ENCODE data around the gene PRSS35.
"Not testable (repeated sequence)": the region's sequence is repeated elsewhere in the genome, so short reads cannot be mapped to it uniquely, and the experiment has no call there.

PRSS35 gene

GRCh38 chr6:83511901-83512681, at the start of gene PRSS35:
TSS of gene PRSS35 (plus strand) at chr6:83512534. CDS start at chr6:83523442, 10,908 bp downstream.
- peak; percentile 20 for DNase-seq (ENCODE audit: low read depth)

GRCh38 chr6:83463886-83464285, 48.4 kb upstream of the PRSS35 start:
- peak; percentile 2 for DNase-seq (ENCODE audit: low read depth)

- DNase-seq (ENCODE audit: low read depth) = no peak
Observed at GRCh38 chr6:83464381-83465140, 47.8 kb upstream of the PRSS35 start.

GRCh38 chr6:83466328-83466727, 46.0 kb upstream of the PRSS35 start:
- no peak for DNase-seq (ENCODE audit: low read depth)

GRCh38 chr6:83467620-83468036, 44.7 kb upstream of the PRSS35 start:
- DNase-seq (ENCODE audit: low read depth) = no peak

GRCh38 chr6:83470001-83470400, 42.3 kb upstream of the PRSS35 start:
- no peak for DNase-seq (ENCODE audit: low read depth)

GRCh38 chr6:83470587-83470986, 41.7 kb upstream of the PRSS35 start:
- no peak for DNase-seq (ENCODE audit: low read depth)

GRCh38 chr6:83472767-83473166, 39.6 kb upstream of the PRSS35 start:
- no peak for DNase-seq (ENCODE audit: low read depth)

- no peak for DNase-seq (ENCODE audit: low read depth)
Observed at GRCh38 chr6:83474309-83474708, 38.0 kb upstream of the PRSS35 start.

GRCh38 chr6:83476971-83477370, 35.4 kb upstream of the PRSS35 start:
- DNase-seq (ENCODE audit: low read depth) = no peak

GRCh38 chr6:83479389-83479788, 32.9 kb upstream of the PRSS35 start:
- no peak for DNase-seq (ENCODE audit: low read depth)

GRCh38 chr6:83480470-83480869, 31.9 kb upstream of the PRSS35 start:
- no peak for DNase-seq (ENCODE audit: low read depth)

GRCh38 chr6:83481938-83482337, 30.4 kb upstream of the PRSS35 start:
- DNase-seq (ENCODE audit: low read depth) = not testable (repeated sequence)

GRCh38 chr6:83488448-83488847, 23.9 kb upstream of the PRSS35 start:
- DNase-seq (ENCODE audit: low read depth) = no peak

GRCh38 chr6:83488861-83489260, 23.5 kb upstream of the PRSS35 start:
- DNase-seq (ENCODE audit: low read depth) = no peak

- DNase-seq (ENCODE audit: low read depth) = no peak
Observed at GRCh38 chr6:83490217-83490807, 22.0 kb upstream of the PRSS35 start.

- no peak for DNase-seq (ENCODE audit: low read depth)
Observed at GRCh38 chr6:83505356-83505755, 7.0 kb upstream of the PRSS35 start.

- DNase-seq (ENCODE audit: low read depth) = no peak
Observed at GRCh38 chr6:83509441-83509840, 2.9 kb upstream of the PRSS35 start.

- DNase-seq (ENCODE audit: low read depth) = no peak
Observed at GRCh38 chr6:83510791-83511190, 1.5 kb upstream of the PRSS35 start.

GRCh38 chr6:83511266-83511665, 1.1 kb upstream of the PRSS35 start:
- no peak for DNase-seq (ENCODE audit: low read depth)

- no peak for DNase-seq (ENCODE audit: low read depth)
Observed at GRCh38 chr6:83514466-83514865, 2.1 kb downstream of the PRSS35 start.

GRCh38 chr6:83514866-83515466, 2.6 kb downstream of the PRSS35 start:
- peak; percentile 59 for DNase-seq (ENCODE audit: low read depth)

GRCh38 chr6:83517500-83517899, 5.2 kb downstream of the PRSS35 start:
- no peak for DNase-seq (ENCODE audit: low read depth)
